Bone marrow (tissue), 2 donors: ENCODE measurements around the gene UNC119B.
"Not testable (repeated sequence)": the region's sequence is repeated elsewhere in the genome, so short reads cannot be mapped to it uniquely, and the experiment has no call there.

Source experiments
- DNase-seq, 2 donors: peaks; one replicate each; lab custom pipeline; 2025; lab: John Stamatoyannopoulos, UW

Gene UNC119B

GRCh38 chr12:120710031-120710804 lies at the start of gene UNC119B:
UNC119B (plus strand) TSS chr12:120710458; CDS start chr12:120710475, 17 bp downstream.
- DNase-seq: peak in 1 of 2 donors; percentile 36

- no peak for DNase-seq
These were observed 48.8 kb upstream of the UNC119B start for GRCh38 chr12:120661432-120661831.

GRCh38 chr12:120662879-120663278 lies 47.4 kb upstream of the UNC119B start:
- DNase-seq: no peak

GRCh38 chr12:120663741-120664140 lies 46.5 kb upstream of the UNC119B start:
- DNase-seq: no peak

- DNase-seq: no peak
These were observed 43.5 kb upstream of the UNC119B start for GRCh38 chr12:120666571-120667390.

- no peak for DNase-seq
These were observed 42.0 kb upstream of the UNC119B start for GRCh38 chr12:120668091-120668867.

GRCh38 chr12:120668868-120669840 lies 41.1 kb upstream of the UNC119B start:
- no peak for DNase-seq

- DNase-seq: not testable (repeated sequence)
These were observed 40.0 kb upstream of the UNC119B start for GRCh38 chr12:120670237-120670636.

GRCh38 chr12:120670667-120671066 lies 39.6 kb upstream of the UNC119B start:
- DNase-seq: no peak

- no peak for DNase-seq
These were observed 36.1 kb upstream of the UNC119B start for GRCh38 chr12:120674097-120674636.

GRCh38 chr12:120677765-120678473 lies 32.3 kb upstream of the UNC119B start:
- peak in 1 of 2 donors; percentile 66 for DNase-seq

GRCh38 chr12:120678572-120678971 lies 31.7 kb upstream of the UNC119B start:
- no peak for DNase-seq

- no peak for DNase-seq
These were observed 30.0 kb upstream of the UNC119B start for GRCh38 chr12:120680165-120680738.

GRCh38 chr12:120684523-120684932 lies 25.7 kb upstream of the UNC119B start:
- DNase-seq: peak in 1 of 2 donors; percentile 12

- DNase-seq: no peak
These were observed 24.7 kb upstream of the UNC119B start for GRCh38 chr12:120685522-120685921.

- peak; percentile 93 to 99 for DNase-seq
These were observed 24.0 kb upstream of the UNC119B start for GRCh38 chr12:120686151-120686689.

GRCh38 chr12:120686690-120687577 lies 23.3 kb upstream of the UNC119B start, which contains the start of gene MLEC:
MLEC (plus strand) TSS chr12:120687149; CDS start chr12:120687297, 148 bp downstream.
- peak; percentile 96 to 99 for DNase-seq
